ENCODE data around the gene CYP26B1. TPM values are rescaled to one million over a fixed set of nuclear protein-coding genes. Genes with fewer than 3 reads are reported as not detected.

CYP26B1 gene
- total and polyA plus RNA-seq, 2 donors (not counting 3 experiments of a cell fraction or from before 2014, with no cell fraction given): 0.30 to 1.1 TPM

DNA sequence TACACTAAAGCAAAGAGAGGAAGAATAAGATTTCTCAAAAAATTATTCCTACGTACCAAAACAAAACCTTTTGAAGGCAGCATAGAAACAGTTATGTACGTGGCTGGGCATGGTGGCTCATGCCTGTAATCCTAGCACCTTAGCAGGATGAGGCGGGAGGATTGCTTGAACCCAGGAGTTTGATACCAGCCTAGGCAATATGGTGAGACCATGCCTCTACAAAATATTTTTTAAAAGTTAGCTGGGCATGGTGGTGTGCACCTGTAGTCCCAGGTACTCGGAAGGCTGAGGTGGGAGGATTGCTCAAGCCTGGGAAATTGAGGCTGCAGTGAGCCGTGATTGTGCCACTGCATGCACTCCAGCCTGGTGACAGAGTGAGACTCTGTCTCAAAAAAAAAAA is 14.9 kb upstream of the CYP26B1 start:
- dilution Hi-C loops (cut with MboI; ENCODE audit: extremely low pct_ligation_motif_present, low sequenced_read_pairs): no loop called here
- Histone ChIP-seq H3K4me2 (ENCODE audit: insufficient read depth, low read length) (no peak overlapping the region), H3K4me1 (ENCODE audit: control insufficient read depth, extremely low read depth, insufficient read depth, low read length) (no peaks in the 10 kb centered on the region), H3K27ac (ENCODE audit: insufficient read depth, low read depth, low read length) (no peak overlapping the region), H3K36me3 (ENCODE audit: control insufficient read depth in 2 of 2, extremely low read depth in 1 of 2, insufficient read depth in 2 of 2, low read length in 2 of 2) (no peaks in the 10 kb centered on the region), H3K4me3 (replicated peaks in 1 of 3; ENCODE audit: insufficient read depth in 1 of 3, low read depth in 1 of 3, low read length in 3 of 3) (no peak overlapping the region), H3K27me3 (ENCODE audit: control insufficient read depth in 2 of 2, insufficient read depth in 2 of 2, low read length in 2 of 2) (peaks cover 4 to 5% of the 10 kb centered on the region in 2 experiments), H3K9ac (replicated peaks; ENCODE audit: extremely low read depth, insufficient read depth, low read length) (no peak overlapping the region), H2AFZ (ENCODE audit: low read depth, low read length) (no peak overlapping the region), H3K9me3 (replicated peaks; ENCODE audit: control insufficient read depth, insufficient read depth, low read length) (no peaks in the 10 kb centered on the region), H3K9me1 (replicated peaks; ENCODE audit: control insufficient read depth, extremely low read depth, insufficient read depth, low read length) (no peaks in the 10 kb centered on the region), H3K79me2 (ENCODE audit: control insufficient read depth, insufficient read depth, low read length) (no peaks in the 10 kb centered on the region), H4K20me1 (replicated peaks; ENCODE audit: control insufficient read depth, extremely low read depth, insufficient read depth, low read length) (no peaks in the 10 kb centered on the region)
- no peak for TF ChIP-seq CTCF (IDR thresholded peaks at IDR 0.05; ENCODE audit: extremely low read depth in 1 of 2, insufficient read depth in 1 of 2, low read depth in 1 of 2, low read length in 2 of 2)
- TF ChIP-seq FOS (IDR thresholded peaks at IDR 0.05; ENCODE audit: borderline replicate concordance, insufficient read depth, low read length): no peak
- no peak for TF ChIP-seq POLR2A (IDR thresholded peaks at IDR 0.05; ENCODE audit: low read depth, low read length)
- TF ChIP-seq MAX (IDR thresholded peaks at IDR 0.05; ENCODE audit: insufficient read depth, insufficient read length): no peak
- intact Hi-C loops (cut with micrococcal nuclease): no loop called here
- no peak for DNase-seq (ENCODE audit: low read depth, low spot score)
- ChIA-PET POLR2A (no interaction called here), CTCF (interaction anchor here (0.8 to 1.1 kb wide), 2 partner anchors 12 to 32 kb away, joined by 3 to 6 read pairs; no protein-coding TSS in a partner anchor)
- BruUV-seq (replicated peaks): no TSS peak
- no peak for FAIRE-seq

DNA sequence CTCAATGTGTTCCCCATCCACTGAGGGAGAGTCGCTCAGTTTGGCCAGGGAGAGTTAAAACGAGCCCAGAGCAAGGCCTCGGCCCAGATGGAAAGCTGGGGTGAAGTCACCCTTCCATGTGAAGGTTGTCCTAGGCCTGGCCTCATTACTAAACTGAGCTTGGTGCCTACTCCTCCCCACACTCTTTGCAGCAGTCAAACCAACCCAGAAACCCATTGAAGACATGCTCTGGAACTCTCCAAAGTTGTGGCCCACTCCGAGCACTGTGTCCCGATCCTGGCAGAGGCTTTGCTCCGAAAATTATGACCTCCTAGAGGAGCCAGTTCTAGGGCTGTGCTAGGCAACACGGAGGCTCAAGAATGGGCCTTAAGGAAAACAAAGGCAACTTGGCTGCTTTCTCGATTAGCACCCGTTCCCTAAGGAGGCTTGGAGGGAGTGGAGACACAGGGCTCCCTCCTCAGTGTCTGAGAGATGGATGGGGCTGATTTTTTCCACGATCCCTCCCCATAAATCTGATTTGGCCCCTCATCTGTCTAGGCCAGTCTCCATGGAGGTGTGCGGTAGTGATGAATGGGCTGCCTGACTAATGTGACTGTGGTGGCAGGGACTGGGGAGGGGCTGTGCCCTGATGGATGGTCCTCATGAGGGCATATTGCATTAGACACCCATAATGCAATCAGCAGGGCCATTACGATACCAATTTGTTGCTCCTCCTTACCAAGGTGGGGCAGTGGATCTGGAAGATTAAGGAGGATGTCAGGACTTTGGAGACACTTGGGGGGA is 11.7 kb upstream of the CYP26B1 start:
- dilution Hi-C loops (cut with MboI; ENCODE audit: extremely low pct_ligation_motif_present, low sequenced_read_pairs) (no loop called here), intact Hi-C loops (cut with micrococcal nuclease) (no loop called here)
- FAIRE-seq (no peak), DNase-seq (ENCODE audit: low read depth, low spot score) (no peak)
- H3K4me1 ChIP-seq (ENCODE audit: control insufficient read depth, extremely low read depth, insufficient read depth, low read length): no peaks in the 10 kb centered on the region
- H2AFZ ChIP-seq (ENCODE audit: low read depth, low read length): no peak overlapping the region
- H3K36me3 ChIP-seq (ENCODE audit: control insufficient read depth in 2 of 2, extremely low read depth in 1 of 2, insufficient read depth in 2 of 2, low read length in 2 of 2): no peaks in the 10 kb centered on the region
- no peaks in the 10 kb centered on the region for H3K79me2 ChIP-seq (ENCODE audit: control insufficient read depth, insufficient read depth, low read length)
- H3K9ac ChIP-seq (replicated peaks; ENCODE audit: extremely low read depth, insufficient read depth, low read length): no peak overlapping the region
- peaks cover 21 to 25% of the 10 kb centered on the region in 2 experiments for H3K27me3 ChIP-seq (ENCODE audit: control insufficient read depth in 2 of 2, insufficient read depth in 2 of 2, low read length in 2 of 2)
- H3K9me1 ChIP-seq (replicated peaks; ENCODE audit: control insufficient read depth, extremely low read depth, insufficient read depth, low read length): no peaks in the 10 kb centered on the region
- ChIA-PET POLR2A (no interaction called here), CTCF (interaction anchor here (1.0 to 1.1 kb wide), 2 partner anchors 9 to 420 kb away, joined by 3 to 4 read pairs; no protein-coding TSS in a partner anchor)
- no peaks in the 10 kb centered on the region for H3K9me3 ChIP-seq (replicated peaks; ENCODE audit: control insufficient read depth, insufficient read depth, low read length)
- H4K20me1 ChIP-seq (replicated peaks; ENCODE audit: control insufficient read depth, extremely low read depth, insufficient read depth, low read length): no peaks in the 10 kb centered on the region
- no TSS peak for BruUV-seq (replicated peaks)
- no peak overlapping the region for H3K4me3 ChIP-seq (replicated peaks in 1 of 3; ENCODE audit: insufficient read depth in 1 of 3, low read depth in 1 of 3, low read length in 3 of 3)
- no peak overlapping the region for H3K27ac ChIP-seq (ENCODE audit: insufficient read depth, low read depth, low read length)
- H3K4me2 ChIP-seq (ENCODE audit: insufficient read depth, low read length): no peak overlapping the region
- TF ChIP-seq MYC (IDR thresholded peaks at IDR 0.05; ENCODE audit: low read depth, low read length) (no peak), MAX (IDR thresholded peaks at IDR 0.05; ENCODE audit: insufficient read depth, insufficient read length) (no peak), EZH2 (IDR thresholded peaks at IDR 0.05; ENCODE audit: borderline replicate concordance, low read depth, low read length, severe bottlenecking) (no peak), GATA2 (IDR thresholded peaks at IDR 0.05; ENCODE audit: insufficient read depth, insufficient read length, low read depth, low read length) (no peak), POLR2A (IDR thresholded peaks at IDR 0.05; ENCODE audit: low read depth, low read length) (no peak), CTCF (IDR thresholded peaks at IDR 0.05; ENCODE audit: extremely low read depth in 1 of 2, insufficient read depth in 1 of 2, low read depth in 1 of 2, low read length in 2 of 2) (no peak), POLR2AphosphoS5 (IDR thresholded peaks at IDR 0.05; ENCODE audit: insufficient read depth, low read depth, low read length) (no peak), JUN (IDR thresholded peaks at IDR 0.05; ENCODE audit: borderline replicate concordance, insufficient read depth, insufficient read length, low read depth) (no peak), FOS (IDR thresholded peaks at IDR 0.05; ENCODE audit: borderline replicate concordance, insufficient read depth, low read length) (no peak)
